HG03460 (cell line): Measurements from ENCODE around the gene EN1.

Experiments used
- ATAC-seq: cut with Tn5 transposase; IDR thresholded peaks from one replicate; pipeline ENCODE4 v1.9.1; 2021; ENCODE audit not compliant: unreplicated experiment

EN1 gene

GRCh38 chr2:118856330-118856977 lies 9.0 kb upstream of the EN1 start:
- ATAC-seq, result no peak

GRCh38 chr2:118855451-118856279 lies 8.2 kb upstream of the EN1 start:
- peak; percentile 86 for ATAC-seq

GRCh38 chr2:118854507-118855345 lies 7.3 kb upstream of the EN1 start:
- no peak for ATAC-seq

- ATAC-seq, result no peak
Measured at GRCh38 chr2:118853651-118854291, 6.3 kb upstream of the EN1 start.

GRCh38 chr2:118853129-118853640 lies 5.7 kb upstream of the EN1 start:
- ATAC-seq, result no peak

- ATAC-seq, result no peak
Measured at GRCh38 chr2:118852605-118853128, 5.2 kb upstream of the EN1 start.

- ATAC-seq, result no peak
Measured at GRCh38 chr2:118851650-118852049, 4.2 kb upstream of the EN1 start.

- ATAC-seq, result no peak
Measured at GRCh38 chr2:118850901-118851415, 3.5 kb upstream of the EN1 start.

- no peak for ATAC-seq
Measured at GRCh38 chr2:118850168-118850900, 2.9 kb upstream of the EN1 start.

GRCh38 chr2:118849226-118850167 lies 2.0 kb upstream of the EN1 start:
- ATAC-seq, result no peak

GRCh38 chr2:118848381-118849225 lies 1.2 kb upstream of the EN1 start:
- no peak for ATAC-seq

GRCh38 chr2:118847762-118848172 lies 319 bp upstream of the EN1 start:
- ATAC-seq, result no peak

- no peak for ATAC-seq
Measured at GRCh38 chr2:118846442-118846952, 951 bp downstream of the EN1 start.

GRCh38 chr2:118845522-118846441 lies 1.7 kb downstream of the EN1 start:
- no peak for ATAC-seq

- ATAC-seq, result no peak
Measured at GRCh38 chr2:118845005-118845521, 2.4 kb downstream of the EN1 start.
